Measurements from ENCODE around the gene ALG14.

GRCh38 chr1:95029532-95029931, 43.2 kb downstream of the ALG14 start:
- TF ChIP-seq CTCF (conservative IDR thresholded peaks at IDR 0.05) (no peak), ZFX (IDR thresholded peaks at IDR 0.05) (no peak)
